Spleen (tissue), 11 donors: ENCODE data around the gene ATP10A. TPM values are rescaled to one million over a fixed set of nuclear protein-coding genes. Genes with fewer than 3 reads are reported as not detected.

Experiments used
- DNase-seq: peaks from one replicate; pipeline ENCODE4 v3.0.0-alpha.2; 2020
- H3K27ac ChIP-seq, 8 donors: fragments of 200-600 bp; sonication (generic) in 7 of 8; 1 replicate in 4 of 8; 2 replicates in 4 of 8; pipeline versions ENCODE4 v1.5.0 to v1.8.0; 2016 to 2021; ENCODE audit warnings: inconsistent platforms in 4 of 8, mild to moderate bottlenecking in 4 of 8, moderate library complexity in 1 of 8
- H3K27me3 ChIP-seq, 7 donors: fragments of 200-600 bp; sonication (generic) in 6 of 7; replicated peaks in 1 of 7; 1 replicate in 4 of 7; 2 replicates in 3 of 7; pipeline versions ENCODE4 v1.5.0 to v1.8.0; 2016 to 2021; ENCODE audit warnings: inconsistent platforms in 3 of 7, mild to moderate bottlenecking in 1 of 7
- H3K36me3 ChIP-seq, 6 donors: fragments of 200-600 bp; sonication (generic) in 5 of 6; 1 replicate in 4 of 6; 2 replicates in 2 of 6; pipeline versions ENCODE4 v1.5.0 to v1.8.0; 2016 to 2021; ENCODE audit warnings: inconsistent platforms in 2 of 6
- H3K4me1 ChIP-seq, 6 donors: fragments of 200-600 bp; sonication (generic) in 5 of 6; 1 replicate in 3 of 6; 2 replicates in 3 of 6; pipeline versions ENCODE4 v1.5.0 to v1.8.0; 2016 to 2021; ENCODE audit warnings: inconsistent platforms in 3 of 6
- H3K4me3 ChIP-seq, 8 donors: fragments of 200-600 bp; sonication (generic) in 7 of 8; 1 replicate in 4 of 8; 2 replicates in 4 of 8; pipeline versions ENCODE4 v1.5.0 to v1.8.0; 2016 to 2021; ENCODE audit warnings: inconsistent platforms in 4 of 8, mild to moderate bottlenecking in 4 of 8, moderate library complexity in 2 of 8
- H3K9me3 ChIP-seq, 8 donors: fragments of 200-600 bp; sonication (generic) in 7 of 8; 1 replicate in 4 of 8; 2 replicates in 4 of 8; pipeline versions ENCODE4 v1.5.0 to v1.8.0; 2016 to 2021; ENCODE audit warnings: inconsistent platforms in 4 of 8
- POLR2A ChIP-seq, 3 donors: fragments of 450-650 bp; IDR thresholded peaks; one replicate each; pipeline ENCODE4 v1.5.1; 2017; ENCODE audit warnings: antibody characterized with exemption in 3 of 3, mild to moderate bottlenecking in 1 of 3
- POLR2AphosphoS5 ChIP-seq, 3 donors: sonication (generic); formaldehyde crosslinking; IDR thresholded peaks; one replicate each; pipeline ENCODE4 v1.5.1; 2017; ENCODE audit warnings: antibody characterized with exemption in 3 of 3
- WGBS, 5 donors: extraction: QIAGEN DNeasy Blood & Tissue Kit in 3 of 5; methylation state at CpG; one replicate each; pipeline versions ENCODE4 v1.1.5 to v1.1.7; 2013 to 2018; 5-methylcytosine and 5-hydroxymethylcytosine counted together
- intact Hi-C: fragments of 100-400 bp; cut with DNase I; formaldehyde crosslinking; loops from one replicate; pipeline ENCODE4 v1.15.0; 2023; ENCODE audit warnings: low total_unique reads
- polyA plus RNA-seq, 3 donors: library from polyadenylated mRNA; stranded (reverse); fragments of 200-250 nt; gene quantifications; one replicate each; pipeline ENCODE4 v1.2.1, GENCODE V29; 2013
- total RNA-seq, 7 donors: library from RNA; depleted of rRNA in 3 of 7; stranded (reverse); fragments of >200 nt in 3 of 7; fragmentation: NEBNext Ultra II Directional in 4 of 7; extraction: Animal tissue kit (Norgen Biotek cat#: 25700) in 4 of 7; gene quantifications; one replicate each; pipeline versions ENCODE4 v1.1.0 to v1.2.1, GENCODE V29; 2016 to 2021
- TF ChIP-seq, protein P1 (sequence below), 11 experiments: fragments of 200-600 bp in 7 of 11; fragments of 450-650 bp in 4 of 11; sonication (generic) in 4 of 11; IDR thresholded peaks in 8 of 11; conservative IDR thresholded peaks in 3 of 11; 1 replicate in 7 of 11; 2 replicates in 4 of 11; pipeline versions ENCODE4 v1.4.0 to v1.8.0; 2016 to 2021; ENCODE audit warnings: antibody characterized with exemption in 11 of 11, inconsistent platforms in 4 of 11, mild to moderate bottlenecking in 1 of 11
- donor health status: healthy with polysubstance abuse.
- donor health status: DM: no; HTN: no; CAD: no; lungs with moderate emphysema.
- donor health status: DM: no; HTN: no; CAD: no.
- donor health status: Bipolar disorder and iron deficiency.
- donor health status: healthy.
- donor health status: DM: no; HTN: no; CAD: no.
- donor health status: DM: yes; HTN: yes; CAD: no.

ATP10A gene
- total and polyA plus RNA-seq, 10 donors: 0.54 to 8.6 (median 2.7) TPM

DNA sequence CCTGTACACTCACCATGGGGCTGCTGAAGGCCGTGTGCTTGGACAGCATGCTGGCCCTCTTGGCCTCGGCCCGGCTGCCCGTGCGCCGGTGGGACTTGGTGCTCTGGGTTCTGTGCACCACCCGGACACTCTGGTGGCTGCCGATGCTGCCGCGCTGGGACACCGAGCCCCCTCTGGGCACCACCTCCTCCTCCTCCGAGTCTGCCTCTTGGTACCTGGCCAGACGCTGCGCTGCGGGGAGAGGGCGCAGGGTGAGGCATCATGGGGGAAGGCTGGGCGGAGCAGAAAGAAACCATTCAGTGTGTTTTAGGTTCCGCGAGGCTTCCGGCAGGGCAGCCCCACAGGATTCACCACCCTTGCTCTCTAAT is 145.0 kb downstream of the ATP10A start:
- intact Hi-C loops: no loop called here

DNA sequence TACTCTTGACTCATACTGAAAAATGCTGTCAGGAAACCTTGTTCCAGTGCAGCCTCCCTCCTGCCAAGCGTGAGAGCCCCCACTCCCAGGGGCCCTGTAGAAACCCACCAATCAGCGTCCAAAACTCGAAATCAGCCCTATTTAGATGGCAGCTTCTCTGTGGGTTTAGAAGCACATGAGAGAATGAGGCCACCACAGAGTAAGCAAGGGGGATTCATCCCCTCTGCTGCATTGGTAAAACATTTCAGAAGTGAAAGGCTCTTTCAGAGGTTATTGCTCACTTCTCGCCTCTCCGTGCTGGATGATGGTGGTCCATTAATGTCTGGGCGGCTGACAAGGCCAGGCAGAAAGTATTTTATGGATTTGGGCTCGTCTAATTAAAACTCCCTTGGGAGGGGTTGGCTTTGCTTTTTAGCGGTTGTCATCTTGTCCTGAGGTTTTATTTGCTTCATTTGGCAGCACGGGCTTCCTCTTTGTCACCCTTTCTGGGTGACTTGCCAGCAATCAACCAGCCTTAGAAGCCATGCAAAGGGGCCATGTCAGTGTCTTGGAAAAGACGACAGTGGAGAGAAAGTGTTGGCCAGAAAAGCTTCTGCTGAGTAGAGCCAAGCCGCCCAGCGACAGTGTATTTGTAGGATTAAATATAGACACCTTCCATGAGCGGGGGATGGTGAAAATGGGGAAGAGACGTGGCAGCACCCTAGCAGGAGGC is 145.5 kb downstream of the ATP10A start:
- Histone ChIP-seq H3K4me3 (no peak overlapping the region), H3K4me1 (peaks cover 0 to 9% (median 0%) of the 10 kb centered on the region in 6 donors), H3K27me3 (peaks cover 0 to 13% (median 0%) of the 10 kb centered on the region in 7 donors), H3K9me3 (no peaks in the 10 kb centered on the region), H3K36me3 (no peaks in the 10 kb centered on the region), H3K27ac (no peak overlapping the region)
- intact Hi-C loops: no loop called here
- 52 to 64% (median 61%) methylated on average over 14 of the region's 14 CpGs for WGBS, 5 donors
- DNase-seq: peak; percentile 23
- TF ChIP-seq, protein P1, sequence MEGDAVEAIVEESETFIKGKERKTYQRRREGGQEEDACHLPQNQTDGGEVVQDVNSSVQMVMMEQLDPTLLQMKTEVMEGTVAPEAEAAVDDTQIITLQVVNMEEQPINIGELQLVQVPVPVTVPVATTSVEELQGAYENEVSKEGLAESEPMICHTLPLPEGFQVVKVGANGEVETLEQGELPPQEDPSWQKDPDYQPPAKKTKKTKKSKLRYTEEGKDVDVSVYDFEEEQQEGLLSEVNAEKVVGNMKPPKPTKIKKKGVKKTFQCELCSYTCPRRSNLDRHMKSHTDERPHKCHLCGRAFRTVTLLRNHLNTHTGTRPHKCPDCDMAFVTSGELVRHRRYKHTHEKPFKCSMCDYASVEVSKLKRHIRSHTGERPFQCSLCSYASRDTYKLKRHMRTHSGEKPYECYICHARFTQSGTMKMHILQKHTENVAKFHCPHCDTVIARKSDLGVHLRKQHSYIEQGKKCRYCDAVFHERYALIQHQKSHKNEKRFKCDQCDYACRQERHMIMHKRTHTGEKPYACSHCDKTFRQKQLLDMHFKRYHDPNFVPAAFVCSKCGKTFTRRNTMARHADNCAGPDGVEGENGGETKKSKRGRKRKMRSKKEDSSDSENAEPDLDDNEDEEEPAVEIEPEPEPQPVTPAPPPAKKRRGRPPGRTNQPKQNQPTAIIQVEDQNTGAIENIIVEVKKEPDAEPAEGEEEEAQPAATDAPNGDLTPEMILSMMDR (IDR thresholded peaks at IDR 0.05 in 8 of 11, conservative IDR thresholded peaks at IDR 0.05 in 3 of 11): no peak
- TF ChIP-seq POLR2A (IDR thresholded peaks at IDR 0.05): no peak
- TF ChIP-seq POLR2AphosphoS5 (IDR thresholded peaks at IDR 0.05): no peak

More for the DNA sequence above, 145.0 kb downstream of the ATP10A start:
- H3K4me1 ChIP-seq: peaks cover 0 to 9% (median 0%) of the 10 kb centered on the region in 6 donors
- TF ChIP-seq POLR2A (IDR thresholded peaks at IDR 0.05): no peak
- TF ChIP-seq POLR2AphosphoS5 (IDR thresholded peaks at IDR 0.05): no peak
- TF ChIP-seq, protein P1 (IDR thresholded peaks at IDR 0.05 in 8 of 11, conservative IDR thresholded peaks at IDR 0.05 in 3 of 11): no peak
- H3K9me3 ChIP-seq: no peaks in the 10 kb centered on the region
- H3K36me3 ChIP-seq: no peaks in the 10 kb centered on the region
- 83 to 95% (median 93%) methylated on average over 12 to 20 of the region's 20 CpGs for WGBS, 5 donors
- peak; percentile 69 for DNase-seq
- H3K4me3 ChIP-seq: no peak overlapping the region
- H3K27ac ChIP-seq: no peak overlapping the region
- peaks cover 0 to 13% (median 0%) of the 10 kb centered on the region in 7 donors for H3K27me3 ChIP-seq

DNA sequence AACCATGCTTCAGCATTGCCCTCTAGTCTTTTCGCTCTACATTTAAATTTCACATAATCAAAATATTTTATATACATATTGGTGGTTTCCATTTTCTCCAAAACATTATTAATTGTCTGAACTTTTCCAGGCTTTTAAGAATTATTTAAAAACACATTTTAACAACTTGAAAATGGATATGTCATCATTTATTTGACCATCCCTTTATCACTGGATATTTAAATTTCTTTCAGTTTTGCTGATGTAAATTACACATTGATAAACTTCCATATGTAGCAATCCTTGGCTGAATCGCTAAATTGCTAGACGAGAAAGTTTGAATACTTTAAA is 146.0 kb downstream of the ATP10A start:
- Histone ChIP-seq H3K4me3 (no peak overlapping the region), H3K27ac (no peak overlapping the region), H3K9me3 (no peaks in the 10 kb centered on the region), H3K27me3 (peaks cover 0 to 13% (median 0%) of the 10 kb centered on the region in 7 donors), H3K4me1 (peaks cover 0 to 9% (median 0%) of the 10 kb centered on the region in 6 donors), H3K36me3 (no peaks in the 10 kb centered on the region)
- intact Hi-C loops: no loop called here
- TF ChIP-seq, protein P1 (IDR thresholded peaks at IDR 0.05 in 8 of 11, conservative IDR thresholded peaks at IDR 0.05 in 3 of 11): no peak
- DNase-seq: no peak
- 66 to 73% (median 69%) methylated on average over 3 of the region's 3 CpGs for WGBS, 5 donors

DNA sequence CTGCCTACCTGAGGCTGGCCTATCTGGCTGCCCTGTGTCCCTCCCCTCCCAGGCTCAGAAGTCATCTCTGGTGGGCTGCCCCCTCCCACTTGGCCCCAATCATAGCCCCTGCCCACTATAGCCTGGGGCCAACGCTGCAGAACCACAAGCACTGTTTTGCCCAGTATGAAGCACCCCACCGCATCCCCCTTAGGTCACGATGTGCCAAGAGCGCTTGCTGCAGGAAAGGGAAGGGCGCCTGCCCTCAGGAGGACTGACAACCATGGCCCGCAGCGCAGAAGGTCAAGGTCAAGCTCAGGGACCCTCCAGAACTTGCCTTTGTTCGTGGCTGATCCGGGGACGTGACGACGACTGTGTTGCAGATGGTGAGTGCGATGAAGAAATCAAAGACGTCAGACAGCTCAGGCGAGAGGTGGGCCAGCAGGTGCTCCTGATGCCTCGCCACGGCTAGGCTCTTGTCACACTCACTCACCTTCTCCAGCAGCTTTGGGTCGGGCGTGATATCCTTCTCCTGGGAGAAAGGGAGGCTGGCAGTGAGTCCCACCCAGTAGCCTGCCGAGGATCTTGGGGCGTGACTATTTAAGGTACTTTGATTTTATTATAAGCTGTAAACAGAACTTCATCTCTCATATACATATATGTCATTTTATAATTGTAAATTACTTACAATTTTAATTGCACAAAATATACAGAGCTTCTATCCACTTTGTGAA is 146.6 kb downstream of the ATP10A start:
- intact Hi-C loops: no loop called here
- no peaks in the 10 kb centered on the region for H3K36me3 ChIP-seq
- TF ChIP-seq POLR2A (IDR thresholded peaks at IDR 0.05): no peak
- TF ChIP-seq, protein P1 (IDR thresholded peaks at IDR 0.05 in 8 of 11, conservative IDR thresholded peaks at IDR 0.05 in 3 of 11): no peak
- no peak for TF ChIP-seq POLR2AphosphoS5 (IDR thresholded peaks at IDR 0.05)
- H3K9me3 ChIP-seq: no peaks in the 10 kb centered on the region
- peaks cover 0 to 9% (median 0%) of the 10 kb centered on the region in 6 donors for H3K4me1 ChIP-seq
- H3K27ac ChIP-seq: no peak overlapping the region
- H3K27me3 ChIP-seq: peaks cover 0 to 13% (median 0%) of the 10 kb centered on the region in 7 donors
- DNase-seq: peak; percentile 54
- 86 to 92% (median 88%) methylated on average over 15 to 21 of the region's 21 CpGs for WGBS, 5 donors
- no peak overlapping the region for H3K4me3 ChIP-seq
